Measurements from ENCODE around the gene SLC25A51.

SLC25A51 gene, protein sequence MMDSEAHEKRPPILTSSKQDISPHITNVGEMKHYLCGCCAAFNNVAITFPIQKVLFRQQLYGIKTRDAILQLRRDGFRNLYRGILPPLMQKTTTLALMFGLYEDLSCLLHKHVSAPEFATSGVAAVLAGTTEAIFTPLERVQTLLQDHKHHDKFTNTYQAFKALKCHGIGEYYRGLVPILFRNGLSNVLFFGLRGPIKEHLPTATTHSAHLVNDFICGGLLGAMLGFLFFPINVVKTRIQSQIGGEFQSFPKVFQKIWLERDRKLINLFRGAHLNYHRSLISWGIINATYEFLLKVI

DNA sequence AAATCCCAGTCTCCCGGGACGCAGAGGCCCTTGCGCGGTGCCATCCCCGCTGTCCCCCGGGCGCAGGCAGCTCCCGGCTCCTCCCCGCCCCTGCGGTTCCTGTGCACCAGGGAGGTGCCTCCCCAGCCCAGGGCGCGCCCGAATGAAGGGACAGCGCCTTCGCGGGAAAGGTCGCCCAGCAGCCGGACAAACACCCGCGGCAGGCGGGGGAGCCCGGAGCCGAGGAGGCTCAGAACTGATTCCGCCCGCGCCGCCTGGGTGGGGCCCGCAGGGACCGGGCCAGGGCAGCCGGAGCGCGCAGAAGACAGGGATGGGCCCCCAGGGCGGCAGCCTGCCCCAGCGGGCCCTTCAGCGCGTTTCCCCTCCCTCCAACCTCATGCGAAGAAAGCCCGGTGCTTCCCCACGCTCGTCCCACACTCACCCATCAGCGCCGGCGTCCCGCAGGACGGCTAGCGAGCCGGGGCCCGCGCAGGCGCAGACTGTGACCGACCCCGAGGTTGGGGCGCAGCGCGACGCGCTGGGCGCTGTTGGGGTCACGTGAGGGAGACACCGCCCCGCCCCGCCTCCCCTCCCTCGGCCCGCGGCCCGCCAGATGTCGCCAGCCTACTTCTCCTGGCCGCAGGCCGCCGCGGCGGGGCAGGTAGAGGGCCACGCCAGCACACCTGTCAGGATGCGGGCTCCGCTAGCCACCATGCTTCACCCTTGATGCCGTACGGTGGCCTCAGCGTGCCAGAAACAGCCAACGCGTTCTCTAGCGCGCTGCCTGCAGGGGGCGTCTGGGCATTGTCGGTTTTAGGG lies at the start of gene SLC25A51:
TSS of gene SLC25A51 (minus strand) at position 481 of the 798 bp plus-strand sequence. CDS start 15,577 bp downstream, outside the sequence.
- DNase-seq: peak; percentile 91

GRCh38 chr9:37953206-37953774 lies 49.4 kb upstream of the SLC25A51 start:
- DNase-seq: no peak

DNA sequence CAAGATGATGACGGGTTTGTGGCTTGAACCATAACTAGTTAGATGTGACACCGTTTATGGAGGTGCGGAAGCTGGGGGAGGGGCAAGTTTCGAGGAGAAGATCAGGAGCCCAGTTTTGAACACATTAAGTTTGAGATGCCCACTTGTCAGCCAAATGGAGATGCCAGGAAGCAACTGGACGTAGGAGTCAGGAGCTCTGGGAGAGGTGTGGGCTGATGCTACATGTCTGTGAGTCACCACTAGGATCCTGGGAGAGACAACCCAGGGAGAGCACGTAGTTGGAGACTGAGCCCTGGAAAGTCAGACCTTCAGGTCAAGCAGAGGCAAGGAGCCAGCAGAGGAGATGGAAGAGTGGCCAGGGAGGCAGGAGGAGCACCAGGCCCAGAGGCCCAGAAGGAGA lies 48.8 kb upstream of the SLC25A51 start:
- no peak for DNase-seq

DNA sequence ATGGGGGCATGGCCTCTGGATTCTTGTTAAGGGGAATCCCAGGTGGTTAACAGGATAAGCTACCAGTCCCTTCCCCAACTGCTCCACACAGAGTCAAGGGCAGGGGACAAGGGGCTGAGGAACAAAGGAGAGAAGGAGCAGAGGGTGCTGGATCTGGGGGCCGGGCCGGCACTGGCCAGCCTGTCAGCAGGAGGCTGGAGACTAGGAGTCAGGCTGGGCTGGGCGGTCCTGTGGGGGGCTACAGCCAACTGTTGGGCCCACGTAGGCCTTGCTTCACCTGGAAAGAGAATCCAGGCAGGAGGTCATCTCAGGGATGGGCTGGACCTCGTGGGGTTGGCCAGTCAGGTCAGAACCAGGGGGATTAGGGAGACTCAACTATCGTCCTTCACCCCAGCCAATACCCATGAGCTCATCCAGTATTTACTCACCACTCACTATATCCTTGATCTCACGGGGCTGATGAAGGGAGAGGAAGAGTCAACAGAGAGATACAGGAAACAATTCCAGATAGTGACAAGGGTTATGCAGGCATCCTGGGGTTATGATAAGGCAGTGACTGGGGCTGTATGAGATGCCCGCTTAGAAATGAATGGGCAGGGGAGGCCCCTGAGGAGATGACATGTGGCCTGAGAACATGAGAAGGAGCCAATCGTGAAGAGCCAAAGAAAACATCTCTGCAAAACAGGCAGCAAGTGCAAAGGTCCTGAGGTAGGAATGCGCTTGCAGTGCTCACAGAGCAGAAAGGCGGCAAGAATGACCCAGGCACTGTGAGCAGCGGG lies 47.9 kb upstream of the SLC25A51 start:
- no peak for DNase-seq

GRCh38 chr9:37950561-37950960 lies 46.6 kb upstream of the SLC25A51 start:
- DNase-seq: no peak

DNA sequence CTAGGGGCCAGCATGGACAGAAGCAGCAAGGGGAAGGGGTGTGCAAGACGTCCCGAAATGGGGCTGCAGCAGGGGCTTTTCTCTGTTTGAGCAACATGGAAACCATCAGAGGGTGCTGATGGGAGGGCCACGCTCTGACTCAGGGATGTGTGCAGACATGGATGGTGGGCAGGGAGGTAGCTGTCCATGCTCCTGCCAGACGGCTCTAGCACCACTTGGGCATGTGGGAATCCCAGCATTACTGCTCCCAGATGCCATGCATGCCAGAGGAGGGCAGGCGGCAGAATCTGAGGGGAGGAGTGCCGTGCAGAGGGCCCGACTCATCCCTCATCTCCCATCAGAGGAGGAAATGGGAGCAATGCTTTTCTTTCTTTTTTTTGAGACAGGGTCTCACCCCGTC lies 45.6 kb upstream of the SLC25A51 start:
- no peak for DNase-seq

GRCh38 chr9:37948417-37948980 lies 44.6 kb upstream of the SLC25A51 start:
- no peak for DNase-seq

DNA sequence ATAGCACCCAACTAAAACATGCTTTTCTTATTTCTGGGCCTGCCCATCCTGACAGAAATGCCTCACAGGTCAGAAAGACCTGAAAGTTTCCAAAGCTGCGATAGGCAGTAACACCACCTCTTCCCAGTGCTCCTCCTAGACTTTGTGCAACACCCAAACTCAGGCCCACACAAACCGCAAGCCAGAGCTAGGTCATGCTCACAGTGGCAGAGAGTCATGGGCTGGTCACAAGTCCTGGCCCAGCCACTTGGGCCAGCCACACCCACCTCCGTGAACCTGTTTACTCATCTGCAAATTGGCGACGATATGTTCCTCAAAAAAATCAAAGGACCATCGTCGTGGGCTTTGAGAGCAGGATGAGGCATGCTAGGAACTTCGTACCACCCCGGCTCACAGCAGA lies 44.0 kb upstream of the SLC25A51 start:
- no peak for DNase-seq

DNA sequence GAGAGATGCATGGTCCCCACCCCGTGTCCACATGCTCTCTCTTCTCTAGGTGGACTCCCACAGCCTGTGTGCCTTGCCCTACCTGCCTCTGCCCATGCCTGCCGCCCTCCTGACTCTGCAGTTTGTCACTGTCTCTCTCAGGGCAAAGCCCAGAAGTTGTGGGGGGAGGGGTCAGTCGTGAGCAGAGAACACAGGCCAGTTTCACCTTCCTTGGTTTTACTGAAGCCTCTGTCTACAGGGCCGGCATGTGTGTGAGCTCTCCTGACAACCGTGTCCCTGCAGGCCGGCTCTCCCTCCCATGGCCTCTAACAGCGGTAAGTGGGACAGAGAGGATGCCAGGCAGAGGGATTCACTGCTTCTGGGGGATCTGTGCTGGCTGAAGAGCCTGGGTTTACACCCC lies 43.5 kb upstream of the SLC25A51 start:
- DNase-seq: no peak

GRCh38 chr9:37946971-37947370 lies 43.0 kb upstream of the SLC25A51 start:
- no peak for DNase-seq

- DNase-seq: no peak
These were observed 42.1 kb upstream of the SLC25A51 start for GRCh38 chr9:37946041-37946440.

- DNase-seq: no peak
These were observed 40.9 kb upstream of the SLC25A51 start for GRCh38 chr9:37944671-37945481.

GRCh38 chr9:37944266-37944650 lies 40.3 kb upstream of the SLC25A51 start:
- DNase-seq: no peak

DNA sequence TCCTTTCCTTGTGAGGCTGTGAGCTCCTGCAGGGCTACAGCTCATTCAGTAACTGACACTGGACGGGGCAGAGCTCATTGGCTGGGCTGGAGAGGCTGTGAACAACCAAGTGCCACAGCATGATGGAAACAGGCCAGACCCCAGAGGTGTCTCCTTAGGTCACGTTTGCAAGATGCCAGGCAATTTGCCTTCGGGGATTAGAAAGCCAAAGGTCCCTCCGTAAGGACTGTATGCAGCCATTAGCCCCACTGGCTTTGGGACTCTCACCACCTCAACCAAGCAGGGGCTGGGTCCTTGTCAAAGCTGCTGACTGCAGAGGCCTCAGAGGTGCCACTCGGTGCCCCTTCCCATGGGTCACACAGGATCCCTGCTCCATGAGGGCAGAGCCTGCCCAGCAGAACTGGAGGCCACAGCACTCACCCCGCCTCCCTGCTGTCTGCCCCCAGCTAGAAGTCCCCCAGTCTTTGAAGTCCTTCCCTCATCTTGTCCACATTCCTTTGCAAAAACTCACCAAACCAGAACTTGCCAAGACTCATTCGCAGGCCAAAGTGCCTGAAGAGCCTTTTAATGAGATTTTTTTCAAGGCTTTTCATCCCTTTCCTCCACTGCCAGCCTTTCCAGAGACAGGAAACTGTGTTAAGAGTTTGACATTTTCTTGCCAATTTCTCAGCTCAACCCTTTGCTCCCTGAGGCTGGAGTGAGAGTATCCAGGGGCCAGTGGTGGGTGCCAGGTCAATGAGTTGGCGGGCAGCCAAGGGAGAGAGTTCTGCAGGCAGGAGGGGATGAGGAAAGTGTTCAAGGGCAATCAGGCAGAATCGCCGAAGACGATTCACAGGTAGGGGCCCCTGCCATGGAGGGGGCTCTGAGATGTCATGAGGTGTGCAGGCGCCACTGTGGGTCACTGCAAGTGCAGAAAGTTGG lies 39.7 kb upstream of the SLC25A51 start:
- DNase-seq: no peak

- no peak for DNase-seq
These were observed 38.9 kb upstream of the SLC25A51 start for GRCh38 chr9:37942621-37943344.

DNA sequence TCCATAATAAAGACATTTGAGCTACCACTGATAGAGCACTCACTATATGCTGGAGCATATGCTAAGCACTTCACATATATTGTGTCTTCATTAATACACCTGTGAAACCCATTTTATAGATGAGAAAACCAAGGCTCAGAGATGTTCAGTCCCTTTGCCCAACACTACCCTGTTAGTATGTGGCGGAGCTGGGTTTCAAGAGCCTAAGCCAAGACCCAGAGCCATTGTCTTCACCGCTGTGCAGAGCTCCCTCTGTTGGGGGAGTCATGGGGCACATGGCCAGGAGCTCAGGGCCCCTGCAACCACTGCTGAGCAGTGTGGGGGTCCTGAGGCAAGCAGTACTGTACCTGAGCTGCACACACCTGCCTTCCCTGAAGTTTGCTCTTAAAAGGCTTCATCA lies 37.3 kb upstream of the SLC25A51 start:
- DNase-seq: no peak

DNA sequence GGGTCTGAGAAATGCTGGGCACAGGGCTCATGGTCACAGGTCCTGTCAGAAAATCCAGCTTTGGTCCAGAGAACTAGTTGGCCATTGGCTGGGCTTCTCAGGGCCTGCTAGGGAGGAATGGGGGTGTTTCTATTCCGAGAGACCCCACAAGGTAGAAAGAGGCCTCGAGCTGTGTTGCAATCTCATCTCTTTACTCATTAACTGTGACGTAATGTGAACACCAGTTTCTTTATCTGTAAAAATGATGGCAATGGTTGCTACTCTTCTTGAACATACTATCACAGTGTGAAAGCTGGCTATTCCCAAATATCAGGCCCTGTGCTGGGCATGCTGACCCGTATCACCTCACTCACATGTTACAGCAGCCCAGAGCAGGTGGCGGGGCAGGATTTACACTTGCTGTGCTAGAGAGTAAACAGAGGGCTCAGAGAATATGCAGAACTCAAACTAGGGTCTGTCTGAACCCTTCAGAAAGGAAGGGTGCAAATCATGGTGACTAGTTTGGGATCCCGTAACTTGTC lies 35.7 kb upstream of the SLC25A51 start:
- DNase-seq: no peak

- no peak for DNase-seq
These were observed 34.4 kb upstream of the SLC25A51 start for GRCh38 chr9:37938121-37938891.

GRCh38 chr9:37937366-37937765 lies 33.4 kb upstream of the SLC25A51 start:
- no peak for DNase-seq
